IMR-90 (cell line): ENCODE results near the gene KCNQ1. TPM values are rescaled to one million over a fixed set of nuclear protein-coding genes. Genes with fewer than 3 reads are reported as not detected.

ENCODE experiments used
- ATAC-seq: fragments of 200-7000 bp; cut with Tn5 transposase; 2 replicates; pipeline ENCODE4 v1.9.1; 2020; ENCODE audit warnings: low read depth, mild to moderate bottlenecking, moderate library complexity
- BruUV-seq: library from RNA; stranded (reverse); fragments of 400-500 nt; replicated peaks from 2 replicates; lab custom pipeline; 2021; lab: Mats Ljungman, UMichigan
- CTCF ChIA-PET: fragments of 300-600 bp; formaldehyde crosslinking; extraction: SDS; loops from one replicate; lab custom pipeline; 2021; ENCODE audit warnings: antibody characterized with exemption; lab: Yijun Ruan, JAX
- POLR2A ChIA-PET: fragments of 300-600 bp; sonication (Branson Sonifier 250); formaldehyde crosslinking; loops from one replicate; lab custom pipeline; 2022; ENCODE audit warnings: antibody characterized with exemption; ENCODE audit not compliant: unreplicated experiment; lab: Charles Lee
- DNase-seq: peaks from one replicate; pipeline ENCODE4 v3.0.0; 2013
- H2AFZ ChIP-seq: replicated peaks from 2 replicates; pipeline ENCODE3; 2013; ENCODE audit warnings: low read length, mild to moderate bottlenecking; ENCODE audit not compliant: poor library complexity
- H2AK5ac ChIP-seq: 2 replicates; pipeline ENCODE4 v1.6.1; 2013; ENCODE audit warnings: low read depth, low read length, inconsistent platforms
- H2AK9ac ChIP-seq: replicated peaks from 2 replicates; pipeline ENCODE3; 2013; ENCODE audit warnings: mild to moderate bottlenecking, low read depth, low read length, moderate library complexity; ENCODE audit not compliant: poor library complexity
- H2BK120ac ChIP-seq: 2 replicates; pipeline ENCODE4 v1.6.1; 2013; ENCODE audit warnings: low read depth, low read length, inconsistent platforms
- H2BK15ac ChIP-seq: 3 replicates; pipeline ENCODE4 v1.6.1; 2013; ENCODE audit warnings: low read depth, low read length, inconsistent platforms
- H2BK20ac ChIP-seq: 2 replicates; pipeline ENCODE4 v1.6.1; 2013; ENCODE audit warnings: low read depth, mild to moderate bottlenecking, inconsistent platforms, low read length, moderate library complexity
- H2BK5ac ChIP-seq: 2 replicates; pipeline ENCODE4 v1.6.1; 2013; ENCODE audit warnings: mild to moderate bottlenecking, low read depth, low read length, inconsistent platforms; ENCODE audit not compliant: poor library complexity, severe bottlenecking
- H3K14ac ChIP-seq: replicated peaks from 2 replicates; pipeline ENCODE4 v1.6.1; 2013; ENCODE audit warnings: low read depth, low read length, inconsistent platforms
- H3K18ac ChIP-seq: 2 replicates; pipeline ENCODE4 v1.6.1; 2013; ENCODE audit warnings: low read depth, low read length, control low read depth
- H3K23ac ChIP-seq: 2 replicates; pipeline ENCODE4 v1.6.1; 2013; ENCODE audit warnings: low read depth, low read length, inconsistent platforms
- H3K27ac ChIP-seq: 2 replicates; pipeline ENCODE4 v1.5.1; 2013; ENCODE audit warnings: mild to moderate bottlenecking, control low read depth, low read length; ENCODE audit not compliant: insufficient read depth
- H3K27me3 ChIP-seq: 2 replicates; pipeline ENCODE4 v1.6.1; 2013; ENCODE audit warnings: low read length; ENCODE audit not compliant: control insufficient read depth, insufficient read depth
- H3K36me3 ChIP-seq: 2 replicates; pipeline ENCODE4 v1.6.1; 2013; ENCODE audit warnings: low read length, mixed read lengths; ENCODE audit not compliant: control insufficient read depth, insufficient read depth
- H3K4ac ChIP-seq: 2 replicates; pipeline ENCODE4 v1.6.1; 2013; ENCODE audit warnings: low read depth, low read length, inconsistent platforms
- H3K4me1 ChIP-seq: 2 replicates; pipeline ENCODE4 v1.6.1; 2013; ENCODE audit warnings: low read length, mixed read lengths; ENCODE audit not compliant: control insufficient read depth, insufficient read depth
- H3K4me2 ChIP-seq: 2 replicates; pipeline ENCODE4 v1.6.1; 2013; ENCODE audit warnings: low read depth, mild to moderate bottlenecking, control low read depth, low read length, moderate library complexity
- H3K4me3 ChIP-seq: 2 replicates; pipeline ENCODE4 v1.5.1; 2013; ENCODE audit warnings: low read depth, mild to moderate bottlenecking, control low read depth, low read length, moderate library complexity; ENCODE audit not compliant: insufficient read depth
- H3K56ac ChIP-seq: 2 replicates; pipeline ENCODE4 v1.6.1; 2013; ENCODE audit warnings: low read length, inconsistent platforms; ENCODE audit not compliant: insufficient read depth; ENCODE audit errors: extremely low read depth
- H3K79me1 ChIP-seq, 2 experiments: 2 replicates each; pipeline ENCODE4 v1.6.1; 2013; ENCODE audit warnings: low read length in 2 of 2, inconsistent platforms in 1 of 2, low read depth in 1 of 2
- H3K9ac ChIP-seq: 2 replicates; pipeline ENCODE4 v1.6.1; 2013; ENCODE audit warnings: low read depth, low read length, control low read depth
- H3K9me1 ChIP-seq: 2 replicates; pipeline ENCODE4 v1.6.1; 2013; ENCODE audit warnings: low read length, inconsistent platforms; ENCODE audit not compliant: insufficient read depth
- H3K9me3 ChIP-seq: 2 replicates; pipeline ENCODE4 v1.6.1; 2013; ENCODE audit warnings: low read length; ENCODE audit not compliant: control insufficient read depth, insufficient read depth
- H4K20me1 ChIP-seq: 2 replicates; pipeline ENCODE4 v1.6.1; 2013; ENCODE audit warnings: low read length, inconsistent platforms; ENCODE audit not compliant: insufficient read depth
- H4K5ac ChIP-seq: 2 replicates; pipeline ENCODE4 v1.6.1; 2013; ENCODE audit warnings: mild to moderate bottlenecking, low read depth, low read length, control low read depth
- H4K8ac ChIP-seq, 2 experiments: 2 replicates each; pipeline ENCODE4 v1.6.1; 2013; ENCODE audit warnings: low read depth in 2 of 2, low read length in 2 of 2, control low read depth in 1 of 2, inconsistent platforms in 1 of 2
- H4K91ac ChIP-seq: 2 replicates; pipeline ENCODE4 v1.6.1; 2013; ENCODE audit warnings: low read depth, low read length, inconsistent platforms; ENCODE audit not compliant: insufficient read depth
- BHLHE40 ChIP-seq: fragments of 150-350 bp; IDR thresholded peaks from 2 replicates; pipeline ENCODE4 v1.6.1; 2016; ENCODE audit warnings: mild to moderate bottlenecking, low read depth, low read length
- CEBPB ChIP-seq: IDR thresholded peaks from 2 replicates; pipeline ENCODE4 v1.6.1; 2012; ENCODE audit warnings: low read depth, low read length, improper control_type of control experiment
- CHD1 ChIP-seq: IDR thresholded peaks from 2 replicates; pipeline ENCODE4 v1.6.1; 2012; ENCODE audit warnings: low read depth, low read length, improper control_type of control experiment
- MAFK ChIP-seq: IDR thresholded peaks from 2 replicates; pipeline ENCODE4 v1.6.1; 2012; ENCODE audit warnings: low read depth, low read length, improper control_type of control experiment
- MAZ ChIP-seq: IDR thresholded peaks from 2 replicates; pipeline ENCODE4 v1.6.1; 2012; ENCODE audit warnings: low read depth, mild to moderate bottlenecking, low read length, improper control_type of control experiment, moderate library complexity, borderline replicate concordance
- NFE2L2 ChIP-seq: fragments of 150-350 bp; IDR thresholded peaks from 2 replicates; pipeline ENCODE4 v1.6.1; 2016; ENCODE audit warnings: low read depth, mild to moderate bottlenecking, low read length
- RAD21 ChIP-seq: IDR thresholded peaks from 2 replicates; pipeline ENCODE4 v1.6.1; 2012; ENCODE audit warnings: low read length, improper control_type of control experiment
- RCOR1 ChIP-seq: IDR thresholded peaks from 2 replicates; pipeline ENCODE4 v1.6.1; 2012; ENCODE audit warnings: mild to moderate bottlenecking, low read length, improper control_type of control experiment; ENCODE audit not compliant: insufficient replicate concordance
- RFX5 ChIP-seq: IDR thresholded peaks from 2 replicates; pipeline ENCODE4 v1.8.0; 2012; ENCODE audit warnings: low read depth, mild to moderate bottlenecking, low read length, moderate library complexity
- SMC3 ChIP-seq: fragments of 150-350 bp; IDR thresholded peaks from 2 replicates; pipeline ENCODE4 v1.6.1; 2016; ENCODE audit warnings: low read depth, mild to moderate bottlenecking, antibody characterized with exemption, low read length, moderate library complexity
- WGBS, 2 experiments: methylation state at CpG; one replicate each; pipeline versions ENCODE4 v1.1.5 to v1.1.7; 2013; ENCODE audit warnings: missing lambda C conversion rate in 2 of 2; ENCODE audit not compliant: insufficient read length in 1 of 2; ENCODE audit errors: extremely low coverage in 2 of 2; 5-methylcytosine and 5-hydroxymethylcytosine counted together
- dilution Hi-C: fragments of 300-500 bp; cut with HindIII; formaldehyde crosslinking; loops from one replicate; pipeline ENCODE4 v1.14.3; 2018; ENCODE audit warnings: low sequenced_read_pairs; ENCODE audit not compliant: unreplicated experiment
- in situ Hi-C: fragments of 300-500 bp; cut with MboI; formaldehyde crosslinking; loops from 3 replicates; pipeline ENCODE4 v1.14.3; 2019; ENCODE audit warnings: low sequenced_read_pairs, inconsistent platforms, mixed read lengths
- intact Hi-C: fragments of 100-400 bp; cut with micrococcal nuclease; formaldehyde crosslinking; loops from 2 replicates; pipeline ENCODE4 v1.10.0; 2022
- polyA plus RNA-seq, 3 experiments: library from polyadenylated mRNA; depleted of rRNA; stranded (reverse); fragments of >200 nt; gene quantifications; 2 replicates each; pipeline ENCODE4 v1.2.3, GENCODE V29; 2012; ENCODE audit warnings: low replicate concordance in 1 of 3
- total RNA-seq: library from RNA; depleted of rRNA; stranded (reverse); fragments of >200 nt; gene quantifications from 2 replicates; pipeline ENCODE4 v1.2.3, GENCODE V29; 2012
- TF ChIP-seq, protein P1 (sequence below): fragments of 150-350 bp; IDR thresholded peaks from 2 replicates; pipeline ENCODE4 v1.6.1; 2017; ENCODE audit warnings: mild to moderate bottlenecking, antibody characterized with exemption, low read length, low read depth
- TF ChIP-seq, protein P2 (sequence below): fragments of 150-350 bp; IDR thresholded peaks from 2 replicates; pipeline ENCODE4 v1.6.1; 2016; ENCODE audit warnings: low read depth, mild to moderate bottlenecking, low read length, moderate library complexity, borderline replicate concordance
- TF ChIP-seq, protein P3 (sequence below): conservative IDR thresholded peaks from 2 replicates; pipeline ENCODE4 v1.5.1; 2012; ENCODE audit warnings: mild to moderate bottlenecking, low read depth, low read length, improper control_type of control experiment

The KCNQ1 gene
- total and polyA plus RNA-seq, 2 of the 4 experiments (the other 2 are of a cell fraction), result 0.07 TPM; not detected in 1

DNA sequence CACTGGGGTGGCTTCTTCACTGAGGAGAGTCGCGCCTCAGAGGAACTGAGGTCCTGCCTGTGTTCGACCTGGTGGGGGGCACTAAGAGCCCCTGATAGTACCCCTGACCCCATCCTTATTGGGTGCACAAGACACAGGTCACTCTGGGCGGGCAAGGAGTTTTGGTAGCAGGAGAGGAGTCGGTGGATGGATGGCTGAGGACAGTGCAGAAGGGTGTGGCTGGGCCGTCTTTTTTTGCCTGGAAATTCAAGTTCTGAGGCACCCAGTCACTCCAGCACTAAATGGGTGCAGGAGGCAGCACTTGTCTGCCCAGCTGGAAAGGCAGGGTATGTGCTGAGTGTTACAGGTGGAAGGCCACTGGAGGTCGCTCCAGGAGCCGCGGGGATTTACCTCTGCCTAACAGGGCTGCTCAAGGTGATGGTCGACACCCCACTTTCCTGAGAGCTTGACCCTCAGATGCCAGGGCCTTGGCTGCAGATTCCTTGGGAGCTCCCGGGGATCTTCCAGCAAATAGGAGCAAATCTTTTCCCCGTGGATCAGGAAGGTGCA lies 43.3 kb upstream of the KCNQ1 start:
- no peaks in the 10 kb centered on the region for H3K27me3 ChIP-seq
- no peaks in the 10 kb centered on the region for H3K9me3 ChIP-seq
- H3K4me1 ChIP-seq, result peaks cover 9% of the 10 kb centered on the region
- H3K4me2 ChIP-seq, result peak overlapping the region; percentile 85
- H4K91ac ChIP-seq, result peak overlapping the region; percentile 88
- peak overlapping the region; percentile 92; the same call in 1 of the 2 replicates for H3K56ac ChIP-seq
- H3K9me1 ChIP-seq, result no peaks in the 10 kb centered on the region
- peaks cover 26% of the 10 kb centered on the region for H3K36me3 ChIP-seq
- ATAC-seq (no peak), DNase-seq (no peak)
- no peak overlapping the region for H2BK120ac ChIP-seq
- intact Hi-C loops (no loop called here), in situ Hi-C loops (no loop called here), dilution Hi-C loops (no loop called here)
- H3K4ac ChIP-seq, result peak overlapping the region; percentile 91
- H2BK20ac ChIP-seq, result no peak overlapping the region
- H4K20me1 ChIP-seq, result no peaks in the 10 kb centered on the region
- peak overlapping the region; percentile 94 for H2AFZ ChIP-seq
- no peak for TF ChIP-seq SMC3
- TF ChIP-seq CHD1, result no peak
- no peak for TF ChIP-seq MAZ
- TF ChIP-seq CEBPB, result no peak
- TF ChIP-seq, protein P1, sequence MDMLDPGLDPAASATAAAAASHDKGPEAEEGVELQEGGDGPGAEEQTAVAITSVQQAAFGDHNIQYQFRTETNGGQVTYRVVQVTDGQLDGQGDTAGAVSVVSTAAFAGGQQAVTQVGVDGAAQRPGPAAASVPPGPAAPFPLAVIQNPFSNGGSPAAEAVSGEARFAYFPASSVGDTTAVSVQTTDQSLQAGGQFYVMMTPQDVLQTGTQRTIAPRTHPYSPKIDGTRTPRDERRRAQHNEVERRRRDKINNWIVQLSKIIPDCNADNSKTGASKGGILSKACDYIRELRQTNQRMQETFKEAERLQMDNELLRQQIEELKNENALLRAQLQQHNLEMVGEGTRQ, result no peak
- TF ChIP-seq BHLHE40, result no peak
- TF ChIP-seq, protein P2, sequence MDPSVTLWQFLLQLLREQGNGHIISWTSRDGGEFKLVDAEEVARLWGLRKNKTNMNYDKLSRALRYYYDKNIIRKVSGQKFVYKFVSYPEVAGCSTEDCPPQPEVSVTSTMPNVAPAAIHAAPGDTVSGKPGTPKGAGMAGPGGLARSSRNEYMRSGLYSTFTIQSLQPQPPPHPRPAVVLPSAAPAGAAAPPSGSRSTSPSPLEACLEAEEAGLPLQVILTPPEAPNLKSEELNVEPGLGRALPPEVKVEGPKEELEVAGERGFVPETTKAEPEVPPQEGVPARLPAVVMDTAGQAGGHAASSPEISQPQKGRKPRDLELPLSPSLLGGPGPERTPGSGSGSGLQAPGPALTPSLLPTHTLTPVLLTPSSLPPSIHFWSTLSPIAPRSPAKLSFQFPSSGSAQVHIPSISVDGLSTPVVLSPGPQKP, result no peak
- TF ChIP-seq RCOR1, result no peak
- TF ChIP-seq, protein P3, sequence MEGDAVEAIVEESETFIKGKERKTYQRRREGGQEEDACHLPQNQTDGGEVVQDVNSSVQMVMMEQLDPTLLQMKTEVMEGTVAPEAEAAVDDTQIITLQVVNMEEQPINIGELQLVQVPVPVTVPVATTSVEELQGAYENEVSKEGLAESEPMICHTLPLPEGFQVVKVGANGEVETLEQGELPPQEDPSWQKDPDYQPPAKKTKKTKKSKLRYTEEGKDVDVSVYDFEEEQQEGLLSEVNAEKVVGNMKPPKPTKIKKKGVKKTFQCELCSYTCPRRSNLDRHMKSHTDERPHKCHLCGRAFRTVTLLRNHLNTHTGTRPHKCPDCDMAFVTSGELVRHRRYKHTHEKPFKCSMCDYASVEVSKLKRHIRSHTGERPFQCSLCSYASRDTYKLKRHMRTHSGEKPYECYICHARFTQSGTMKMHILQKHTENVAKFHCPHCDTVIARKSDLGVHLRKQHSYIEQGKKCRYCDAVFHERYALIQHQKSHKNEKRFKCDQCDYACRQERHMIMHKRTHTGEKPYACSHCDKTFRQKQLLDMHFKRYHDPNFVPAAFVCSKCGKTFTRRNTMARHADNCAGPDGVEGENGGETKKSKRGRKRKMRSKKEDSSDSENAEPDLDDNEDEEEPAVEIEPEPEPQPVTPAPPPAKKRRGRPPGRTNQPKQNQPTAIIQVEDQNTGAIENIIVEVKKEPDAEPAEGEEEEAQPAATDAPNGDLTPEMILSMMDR, result no peak
- TF ChIP-seq MAFK, result no peak
- no peak for TF ChIP-seq RAD21
- no peak for TF ChIP-seq RFX5
- no peak for TF ChIP-seq NFE2L2
- H3K18ac ChIP-seq, result no peak overlapping the region
- WGBS, 2 experiments, result 89% methylated on average over 6 of the region's 12 CpGs; no CpG with 5 or more reads in 1 of the 2 experiments
- H2AK5ac ChIP-seq, result peak overlapping the region; percentile 91
- ChIA-PET POLR2A (interaction anchor here (0.9 kb wide), 1 partner anchor 25 kb away, joined by 5 read pairs; no protein-coding TSS in a partner anchor), CTCF (interaction anchor here (0.8 kb wide), 1 partner anchor 18 kb away, joined by 5 read pairs; no protein-coding TSS in a partner anchor)
- H4K5ac ChIP-seq, result peak overlapping the region; percentile 92
- H3K79me1 ChIP-seq, result peaks cover 3 to 36% of the 10 kb centered on the region in 2 experiments; a peak in 3 of 4 replicates
- BruUV-seq, result no TSS peak
- peak overlapping the region; percentile 96 for H3K9ac ChIP-seq
- H3K23ac ChIP-seq, result peak overlapping the region; percentile 70
- H2BK15ac ChIP-seq, result no peak overlapping the region
- H3K27ac ChIP-seq, result peak overlapping the region; percentile 67
- peak overlapping the region; percentile 99 for H2AK9ac ChIP-seq
- peak overlapping the region; percentile 91 to 99; a peak in 3 of 4 replicates for H4K8ac ChIP-seq
- peak overlapping the region; percentile 81 for H3K14ac ChIP-seq
- H2BK5ac ChIP-seq, result no peak overlapping the region
- H3K4me3 ChIP-seq, result peak overlapping the region; percentile 90
